T-helper 22 cell (primary cell): ENCODE data around the gene NTN3.

ENCODE experiments used
- DNase-seq: peaks from one replicate; pipeline ENCODE4 v3.0.0-alpha.2; 2020; ENCODE audit warnings: low read depth

The NTN3 gene

DNA sequence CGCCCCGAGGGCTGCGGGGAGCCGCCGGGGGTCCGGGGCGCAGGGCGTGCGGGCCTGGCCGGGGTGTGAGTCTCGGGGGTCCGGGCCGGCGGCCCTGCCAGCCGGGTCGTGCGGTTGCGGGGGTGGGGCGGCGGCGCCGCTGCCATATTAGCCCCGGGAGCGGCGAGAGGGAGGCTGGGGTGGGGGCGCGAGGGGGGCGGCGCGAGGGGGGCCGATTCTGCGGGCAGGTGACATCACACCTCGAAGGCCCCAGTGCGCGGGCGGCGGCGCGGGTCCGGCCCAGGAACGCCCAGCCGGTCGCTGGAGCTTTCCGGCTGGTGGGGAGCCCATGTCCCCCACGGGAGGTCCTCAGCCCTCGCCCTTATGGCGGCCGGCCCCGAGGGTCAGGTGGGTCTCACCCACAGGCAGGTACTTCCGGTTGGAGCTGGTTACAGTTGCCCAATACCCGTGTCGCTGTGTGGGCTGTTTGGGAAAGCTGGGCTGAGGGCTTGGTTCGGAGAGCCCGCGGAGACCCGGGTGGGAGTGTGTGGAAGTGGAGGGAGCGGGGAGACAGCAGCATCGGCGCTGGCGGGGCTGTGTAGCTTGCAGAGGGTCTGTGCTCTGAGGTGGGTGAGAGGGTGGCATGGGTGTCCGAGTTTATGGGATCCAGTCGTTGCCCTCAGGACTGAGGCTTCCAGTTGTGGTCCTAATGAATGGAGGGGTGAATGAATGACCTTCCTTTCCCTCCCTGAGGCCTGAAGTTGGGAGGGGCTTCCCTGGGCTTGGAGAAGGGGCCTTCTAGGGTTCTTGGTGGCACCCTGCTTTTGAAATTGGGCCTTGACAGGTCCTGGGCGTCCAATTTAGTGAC lies 43.5 kb downstream of the NTN3 start:
- peak; percentile 42 for DNase-seq

- DNase-seq, result no peak
Observed at GRCh38 chr16:2515180-2515851, 44.2 kb downstream of the NTN3 start.

GRCh38 chr16:2516391-2517240 lies 45.5 kb downstream of the NTN3 start:
- no peak for DNase-seq

DNA sequence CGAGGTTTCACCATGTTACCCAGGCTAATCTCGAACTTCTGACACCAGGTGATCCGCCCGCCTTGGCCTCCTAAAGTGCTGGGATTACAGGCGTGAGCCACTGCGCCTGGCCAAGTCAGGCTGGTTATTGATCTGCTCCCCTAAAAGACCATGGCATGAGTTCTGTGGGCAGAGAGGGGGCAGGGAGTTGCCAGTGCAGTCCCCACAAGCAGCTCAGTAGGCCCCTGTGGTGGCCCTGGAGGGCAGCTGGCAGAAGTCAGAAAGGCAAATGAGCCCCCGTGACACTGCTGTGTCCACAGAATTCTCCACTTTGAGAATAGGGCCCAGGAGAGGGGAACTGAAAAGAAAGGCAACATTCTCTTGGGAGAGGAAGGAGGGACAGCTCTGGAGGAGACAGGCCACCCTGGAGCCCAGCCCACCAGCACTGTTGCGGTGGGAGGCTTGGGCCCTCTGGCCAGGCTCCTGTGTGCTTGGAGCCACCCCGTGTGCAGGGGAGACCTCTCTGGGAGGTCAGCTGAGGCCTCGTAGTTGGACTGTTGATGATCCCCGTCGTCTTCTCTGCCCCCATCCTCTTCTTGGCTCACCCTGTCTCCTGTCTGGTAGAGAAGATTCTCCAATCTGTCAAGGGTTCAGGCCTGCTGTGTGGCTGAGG lies 47.0 kb downstream of the NTN3 start:
- no peak for DNase-seq

- DNase-seq, result no peak
Observed at GRCh38 chr16:2518823-2519710, 48.0 kb downstream of the NTN3 start.

GRCh38 chr16:2519711-2520080 lies 48.6 kb downstream of the NTN3 start:
- no peak for DNase-seq

DNA sequence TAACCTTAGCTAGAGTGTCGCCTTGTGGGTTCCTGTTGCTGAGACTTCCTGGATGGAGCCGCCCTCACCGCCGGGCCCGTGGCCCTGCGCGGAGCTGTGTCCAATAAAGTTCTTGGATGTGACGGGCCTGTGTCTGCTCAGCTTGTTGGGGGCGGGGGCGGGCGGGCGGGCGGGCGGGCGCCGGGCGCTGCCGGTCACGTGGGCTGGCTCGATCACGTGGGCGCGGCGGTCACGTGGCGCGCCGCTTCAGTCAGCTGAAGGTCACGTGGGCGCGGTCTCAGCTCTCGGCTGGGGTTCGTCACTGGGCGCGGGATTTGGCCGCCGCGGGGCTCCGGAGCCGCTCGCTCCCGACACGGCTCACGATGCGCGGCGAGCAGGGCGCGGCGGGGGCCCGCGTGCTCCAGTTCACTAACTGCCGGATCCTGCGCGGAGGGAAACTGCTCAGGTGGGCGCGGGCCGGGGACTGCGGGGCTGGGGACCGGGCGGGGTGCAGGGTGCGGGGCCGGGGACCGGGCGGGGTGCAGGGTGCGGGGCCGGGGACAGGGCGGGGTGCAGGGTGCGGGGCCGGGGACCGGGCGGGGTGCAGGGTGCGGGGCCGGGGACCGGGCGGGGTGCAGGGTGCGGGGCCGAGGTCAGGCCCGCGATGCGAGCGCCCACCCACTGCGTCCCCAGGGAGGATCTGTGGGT lies 49.1 kb downstream of the NTN3 start, which contains the start of gene AMDHD2:
AMDHD2 (plus strand) TSS at position 275 of the 687 bp plus-strand sequence; CDS start at position 363, 88 bp downstream.
- DNase-seq, result peak; percentile 86

DNA sequence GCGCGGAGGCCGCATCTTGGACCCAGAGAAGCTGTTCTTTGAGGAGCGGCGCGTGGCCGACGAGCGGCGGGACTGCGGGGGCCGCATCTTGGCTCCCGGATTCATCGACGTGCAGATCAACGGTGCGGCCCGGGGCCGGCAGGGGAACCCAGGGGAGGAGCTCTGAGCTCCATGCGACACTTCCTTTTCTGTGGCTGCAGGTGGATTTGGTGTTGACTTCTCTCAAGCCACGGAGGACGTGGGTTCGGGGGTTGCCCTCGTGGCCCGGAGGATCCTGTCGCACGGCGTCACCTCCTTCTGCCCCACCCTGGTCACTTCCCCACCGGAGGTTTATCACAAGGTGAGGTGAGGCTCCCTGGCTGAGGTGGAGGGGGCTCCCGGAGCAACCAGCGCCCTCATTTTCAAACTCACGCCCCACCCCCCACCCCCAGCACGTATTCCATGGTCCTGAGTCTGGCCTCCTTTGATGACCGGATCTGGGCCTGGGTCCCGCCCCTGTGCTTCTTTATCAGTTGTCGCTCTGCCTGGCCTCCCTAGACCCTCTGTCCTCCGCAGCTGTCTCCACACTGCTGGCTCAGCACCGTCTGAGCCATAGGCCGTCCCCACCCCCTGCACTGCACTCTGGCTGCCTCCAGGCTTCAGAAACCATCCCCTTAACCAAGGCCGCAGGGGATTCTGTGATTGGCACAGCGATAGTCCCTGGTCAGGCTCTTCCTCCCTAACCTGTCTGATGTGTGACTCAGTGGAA lies 49.9 kb downstream of the NTN3 start:
- peak; percentile 70 for DNase-seq
